ENCODE results near the gene ADCY5.

DNA sequence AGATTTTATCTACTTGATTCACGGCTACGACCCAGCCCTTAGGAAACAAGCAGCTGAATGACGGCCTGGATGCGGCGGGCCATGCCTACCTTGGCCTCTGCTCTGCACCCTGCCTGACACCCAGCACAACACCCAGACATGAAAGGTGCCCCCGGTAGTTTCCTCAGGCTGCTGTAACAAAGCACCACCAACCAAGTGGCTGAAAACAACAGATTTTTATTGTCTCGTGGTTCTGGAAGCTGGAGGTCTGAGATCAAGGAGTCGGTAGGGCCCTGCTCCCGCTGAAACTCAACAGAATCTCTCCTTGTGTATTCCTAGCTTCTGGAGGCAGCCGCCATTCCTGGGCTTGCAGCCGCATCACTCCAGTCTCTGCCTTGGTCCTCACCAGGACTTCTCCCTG lies 111.7 kb downstream of the ADCY5 start:
- TF ChIP-seq YY1 (IDR thresholded peaks at IDR 0.05; ENCODE audit: insufficient read depth, insufficient read length): no peak
- TF ChIP-seq SUZ12 (IDR thresholded peaks at IDR 0.05; ENCODE audit: extremely low read depth, insufficient read depth, insufficient read length): no peak
- no peak for TF ChIP-seq ZNF274 (IDR thresholded peaks at IDR 0.05; ENCODE audit: low read depth, low read length)

Data from NT2/D1 (cell line).